Stimulated activated memory B cell treated with anti-CD40 and anti-IgM and Interleukin-4, amounts not matched to agents 10 μg/mL and 1 μg/mL and 100 μg/mL, for 72 hours (primary cell): ENCODE data around the gene MBNL2.

ENCODE experiments used
- ATAC-seq: fragments of 150-1000 bp; cut with Tn5 transposase; 2 replicates; pipeline ENCODE4 v1.10.0; 2021
- H3K27ac Mint-ChIP-seq: one replicate; pipeline ENCODE4 v1.8.0; 2022; ENCODE audit warnings: mild to moderate bottlenecking, mixed read lengths
- H3K27me3 Mint-ChIP-seq: one replicate; pipeline ENCODE4 v1.8.0; 2022; ENCODE audit warnings: mixed read lengths
- H3K36me3 Mint-ChIP-seq: one replicate; pipeline ENCODE4 v1.8.0; 2022; ENCODE audit warnings: mixed read lengths
- H3K4me1 Mint-ChIP-seq: one replicate; pipeline ENCODE4 v1.8.0; 2022; ENCODE audit warnings: mixed read lengths
- H3K4me3 Mint-ChIP-seq: one replicate; pipeline ENCODE4 v1.8.0; 2022; ENCODE audit warnings: mild to moderate bottlenecking, moderate library complexity, mixed read lengths
- H3K9me3 Mint-ChIP-seq: one replicate; pipeline ENCODE4 v1.8.0; 2022; ENCODE audit warnings: mixed read lengths

Gene MBNL2, protein sequence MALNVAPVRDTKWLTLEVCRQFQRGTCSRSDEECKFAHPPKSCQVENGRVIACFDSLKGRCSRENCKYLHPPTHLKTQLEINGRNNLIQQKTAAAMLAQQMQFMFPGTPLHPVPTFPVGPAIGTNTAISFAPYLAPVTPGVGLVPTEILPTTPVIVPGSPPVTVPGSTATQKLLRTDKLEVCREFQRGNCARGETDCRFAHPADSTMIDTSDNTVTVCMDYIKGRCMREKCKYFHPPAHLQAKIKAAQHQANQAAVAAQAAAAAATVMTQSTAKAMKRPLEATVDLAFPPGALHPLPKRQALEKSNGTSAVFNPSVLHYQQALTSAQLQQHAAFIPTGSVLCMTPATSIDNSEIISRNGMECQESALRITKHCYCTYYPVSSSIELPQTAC

DNA sequence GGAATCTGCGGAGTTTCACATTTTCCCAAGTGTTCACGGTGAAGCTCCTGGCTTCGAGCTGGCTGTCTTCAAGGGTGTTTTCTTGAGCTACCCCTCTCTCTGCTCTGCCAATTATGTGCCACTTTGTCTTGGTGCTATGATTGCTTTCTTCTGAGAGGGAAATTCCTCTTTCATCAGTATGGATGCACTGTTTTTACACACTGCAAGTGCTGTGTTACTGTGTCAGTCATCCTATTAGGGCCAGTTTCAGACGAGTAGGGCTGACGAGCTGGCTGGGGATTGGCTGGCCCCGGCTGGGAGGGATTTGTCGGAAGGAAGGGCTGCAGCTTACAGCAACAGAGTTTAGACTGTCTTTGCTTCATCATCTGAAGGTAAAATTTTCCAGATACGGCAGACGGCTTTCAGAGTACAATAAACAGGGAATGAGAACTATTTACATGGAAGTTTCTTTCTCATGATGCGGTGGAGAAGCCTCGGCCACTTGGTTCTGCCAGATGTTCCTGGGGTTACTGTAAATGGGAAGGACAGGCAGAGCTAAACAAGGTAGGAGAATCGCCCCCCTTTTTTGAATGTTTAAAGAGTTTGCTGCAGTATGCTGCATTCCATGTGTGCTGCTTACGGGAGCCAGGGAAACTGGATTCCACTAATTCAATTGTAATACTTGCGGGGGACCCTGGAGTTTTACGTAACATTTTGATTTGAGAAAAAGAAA is at the start of gene MBNL2:
Gene MBNL2 (plus strand): TSS at position 345 of the 712 bp plus-strand sequence. CDS start 53,903 bp downstream, outside the sequence.
- ATAC-seq = peak; percentile 99
- peaks cover 37% of the 10 kb centered on the region for H3K4me1 Mint-ChIP-seq

GRCh38 chr13:97174638-97175037 is 47.5 kb upstream of the MBNL2 start:
- Mint-ChIP-seq H3K4me3 (no peak overlapping the region), H3K9me3 (peaks cover 4% of the 10 kb centered on the region), H3K36me3 (no peaks in the 10 kb centered on the region), H3K4me1 (no peaks in the 10 kb centered on the region), H3K27ac (no peak overlapping the region), H3K27me3 (peaks cover 31% of the 10 kb centered on the region)
- no peak for ATAC-seq

More for the DNA sequence above, at the start of gene MBNL2:
- no peaks in the 10 kb centered on the region for H3K27me3 Mint-ChIP-seq
- H3K9me3 Mint-ChIP-seq = no peaks in the 10 kb centered on the region
- H3K36me3 Mint-ChIP-seq = no peaks in the 10 kb centered on the region
- H3K27ac Mint-ChIP-seq = peak within 1 kb of the TSS; percentile 79
- peak within 1 kb of the TSS; percentile 84 for H3K4me3 Mint-ChIP-seq

DNA sequence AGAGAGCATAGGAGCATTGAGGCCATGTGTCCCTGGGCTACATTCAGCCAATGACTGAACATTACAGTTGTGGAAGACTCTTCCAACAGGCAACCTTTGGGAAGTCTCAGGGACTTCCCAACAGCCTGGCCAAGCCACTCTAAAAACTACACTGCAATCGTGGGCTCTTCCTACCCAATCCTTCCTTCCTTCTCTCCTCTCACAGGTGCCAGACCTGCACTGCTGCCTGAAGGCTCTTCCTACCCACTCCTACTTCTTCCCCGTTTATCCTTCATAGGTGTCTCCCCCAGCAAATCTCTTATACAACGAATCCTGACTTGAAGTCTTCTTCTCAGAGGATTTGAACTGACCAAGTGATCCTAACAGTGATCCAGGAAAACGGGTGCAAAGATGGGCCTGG is 47.1 kb upstream of the MBNL2 start:
- peaks cover 4% of the 10 kb centered on the region for H3K9me3 Mint-ChIP-seq
- H3K4me3 Mint-ChIP-seq = no peak overlapping the region
- no peak overlapping the region for H3K27ac Mint-ChIP-seq
- ATAC-seq = no peak
- no peaks in the 10 kb centered on the region for H3K36me3 Mint-ChIP-seq
- peaks cover 31% of the 10 kb centered on the region for H3K27me3 Mint-ChIP-seq
- no peaks in the 10 kb centered on the region for H3K4me1 Mint-ChIP-seq

- H3K4me1 Mint-ChIP-seq = no peaks in the 10 kb centered on the region
- no peaks in the 10 kb centered on the region for H3K36me3 Mint-ChIP-seq
- H3K27me3 Mint-ChIP-seq = peaks cover 22% of the 10 kb centered on the region
- ATAC-seq = no peak
- no peak overlapping the region for H3K4me3 Mint-ChIP-seq
- peaks cover 4% of the 10 kb centered on the region for H3K9me3 Mint-ChIP-seq
- H3K27ac Mint-ChIP-seq = no peak overlapping the region
Measured at GRCh38 chr13:97179501-97179900, 42.6 kb upstream of the MBNL2 start.

DNA sequence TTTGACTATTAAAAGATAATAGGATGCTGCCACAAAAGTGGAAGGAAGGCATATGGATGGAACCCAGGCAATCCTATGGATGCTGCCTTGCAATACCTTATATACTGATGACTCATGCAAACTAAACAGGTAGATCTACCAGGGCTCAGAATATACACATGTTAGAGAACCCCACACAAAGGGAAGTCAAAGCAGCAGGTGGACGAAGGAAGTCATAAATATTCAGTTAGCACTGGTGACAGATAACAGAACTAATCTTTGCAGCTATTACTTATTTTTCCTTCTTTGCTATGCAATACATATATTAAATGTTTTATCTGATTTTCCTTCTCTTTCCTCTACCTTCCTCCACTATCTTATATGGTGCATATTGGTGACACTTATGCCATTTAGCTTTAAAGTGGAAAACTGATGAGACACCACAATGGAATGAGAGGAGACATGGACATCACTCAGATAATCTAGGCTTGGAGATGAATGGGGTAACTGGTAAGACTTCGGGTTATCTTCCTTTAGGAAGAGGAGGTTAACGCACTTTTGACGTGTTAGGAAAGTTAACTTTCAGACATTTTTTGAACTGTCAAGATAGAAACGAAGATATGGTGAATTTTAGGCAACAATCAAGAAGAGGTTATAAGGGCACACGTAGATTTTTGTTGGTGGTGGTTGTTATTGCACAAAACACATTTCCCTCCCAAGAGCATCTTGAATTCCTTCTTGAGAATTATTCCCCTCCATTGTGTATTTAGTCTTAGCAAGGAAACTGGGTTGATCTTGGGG is 39.8 kb upstream of the MBNL2 start:
- H3K27ac Mint-ChIP-seq = no peak overlapping the region
- no peaks in the 10 kb centered on the region for H3K36me3 Mint-ChIP-seq
- no peak for ATAC-seq
- H3K4me1 Mint-ChIP-seq = no peaks in the 10 kb centered on the region
- no peaks in the 10 kb centered on the region for H3K9me3 Mint-ChIP-seq
- H3K27me3 Mint-ChIP-seq = peaks cover 20% of the 10 kb centered on the region
- no peak overlapping the region for H3K4me3 Mint-ChIP-seq

DNA sequence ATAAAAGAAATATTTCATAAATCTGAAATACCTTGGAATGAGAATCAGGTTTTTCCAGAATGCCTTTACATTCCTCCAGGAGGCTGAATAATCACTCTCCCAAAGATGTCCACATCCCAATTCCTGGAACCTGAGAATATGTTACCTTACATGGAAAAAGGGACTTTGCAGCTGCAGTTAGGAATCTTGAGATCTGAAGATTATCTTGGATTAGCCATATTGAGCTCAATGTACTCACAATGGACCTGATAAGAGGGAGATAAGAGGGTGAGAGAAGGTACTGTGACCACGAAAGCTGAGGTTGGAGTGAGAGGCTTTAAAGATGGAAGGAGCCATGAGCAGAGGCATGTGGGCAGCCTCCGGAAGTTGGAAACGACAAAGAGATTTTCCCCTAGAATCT is 36.8 kb upstream of the MBNL2 start:
- no peak for ATAC-seq
- H3K4me3 Mint-ChIP-seq = no peak overlapping the region
- H3K27me3 Mint-ChIP-seq = peaks cover 30% of the 10 kb centered on the region
- no peak overlapping the region for H3K27ac Mint-ChIP-seq
- H3K36me3 Mint-ChIP-seq = no peaks in the 10 kb centered on the region
- peaks cover 11% of the 10 kb centered on the region for H3K4me1 Mint-ChIP-seq
- H3K9me3 Mint-ChIP-seq = no peaks in the 10 kb centered on the region

DNA sequence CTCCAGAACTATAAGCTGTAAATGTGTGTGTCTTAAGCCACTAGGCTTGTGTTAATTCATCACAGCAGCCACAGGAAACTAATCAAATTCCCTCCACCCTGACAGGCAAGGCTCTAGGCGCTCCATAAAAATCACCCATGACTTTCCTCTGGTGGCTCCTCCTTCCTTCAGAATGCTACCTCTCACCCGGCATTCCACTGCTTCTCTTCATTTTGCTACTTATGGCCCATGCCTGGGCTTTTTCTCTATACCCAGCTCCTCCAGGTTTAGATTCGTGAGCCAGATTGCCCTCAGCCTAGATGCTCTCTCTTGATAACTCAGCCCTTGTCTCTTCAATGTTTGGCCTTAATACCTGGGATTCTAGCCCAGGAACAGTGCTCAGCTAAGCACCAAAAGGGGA is 36.4 kb upstream of the MBNL2 start:
- Mint-ChIP-seq H3K27ac (no peak overlapping the region), H3K27me3 (peaks cover 30% of the 10 kb centered on the region), H3K9me3 (no peaks in the 10 kb centered on the region), H3K36me3 (no peaks in the 10 kb centered on the region), H3K4me3 (no peak overlapping the region), H3K4me1 (peaks cover 11% of the 10 kb centered on the region)
- no peak for ATAC-seq

- Mint-ChIP-seq H3K4me1 (peaks cover 11% of the 10 kb centered on the region), H3K9me3 (no peaks in the 10 kb centered on the region), H3K4me3 (no peak overlapping the region), H3K27me3 (peaks cover 30% of the 10 kb centered on the region), H3K27ac (no peak overlapping the region), H3K36me3 (no peaks in the 10 kb centered on the region)
- ATAC-seq = no peak
Measured at GRCh38 chr13:97188207-97188606, 33.9 kb upstream of the MBNL2 start.

DNA sequence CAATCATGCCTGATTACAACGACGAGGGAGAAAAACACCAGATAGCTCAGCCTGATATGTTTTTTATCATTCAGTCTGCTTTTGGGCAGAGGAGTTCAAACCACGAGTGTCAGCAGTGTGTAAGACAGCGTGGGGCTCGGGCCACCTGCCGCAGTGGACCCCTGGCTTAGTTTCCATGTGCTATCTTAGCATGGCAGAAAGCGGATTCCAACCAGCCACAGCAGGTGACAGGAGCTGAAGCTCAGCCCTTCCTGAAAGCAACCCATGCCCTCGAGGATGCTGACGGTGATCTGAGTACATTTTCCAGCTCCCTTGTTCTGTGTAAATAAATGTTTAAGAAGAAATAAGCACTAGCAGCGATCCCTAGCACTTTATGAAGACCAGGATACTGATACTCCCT is 32.2 kb upstream of the MBNL2 start:
- no peak for ATAC-seq
- no peaks in the 10 kb centered on the region for H3K9me3 Mint-ChIP-seq
- no peak overlapping the region for H3K27ac Mint-ChIP-seq
- no peak overlapping the region for H3K4me3 Mint-ChIP-seq
- no peaks in the 10 kb centered on the region for H3K36me3 Mint-ChIP-seq
- H3K4me1 Mint-ChIP-seq = peaks cover 11% of the 10 kb centered on the region
- peaks cover 26% of the 10 kb centered on the region for H3K27me3 Mint-ChIP-seq

DNA sequence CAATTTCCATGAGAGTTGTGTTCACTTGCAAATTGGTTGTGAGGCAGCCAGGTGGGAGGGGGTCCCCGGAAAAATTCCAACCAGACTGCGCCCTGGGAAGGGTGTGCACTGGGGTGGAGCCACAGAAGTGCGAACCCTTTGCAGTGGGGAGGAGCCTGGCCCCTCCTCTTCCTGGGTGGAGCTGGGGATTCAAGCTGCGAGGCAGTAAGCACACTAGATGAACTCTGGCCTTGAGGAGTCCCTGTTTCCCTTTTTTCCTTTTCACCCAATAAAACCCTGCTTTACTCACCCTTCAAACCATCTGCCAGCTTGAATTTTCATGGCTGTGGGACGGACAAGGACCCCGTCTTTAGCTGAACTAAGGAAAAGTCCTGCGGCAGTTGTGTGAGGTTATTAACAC is 31.0 kb upstream of the MBNL2 start:
- H3K27ac Mint-ChIP-seq = no peak overlapping the region
- peaks cover 25% of the 10 kb centered on the region for H3K27me3 Mint-ChIP-seq
- peaks cover 11% of the 10 kb centered on the region for H3K4me1 Mint-ChIP-seq
- no peaks in the 10 kb centered on the region for H3K36me3 Mint-ChIP-seq
- H3K9me3 Mint-ChIP-seq = no peaks in the 10 kb centered on the region
- ATAC-seq = no peak
- H3K4me3 Mint-ChIP-seq = no peak overlapping the region

GRCh38 chr13:97191615-97192014 is 30.5 kb upstream of the MBNL2 start:
- Mint-ChIP-seq H3K27me3 (peaks cover 24% of the 10 kb centered on the region), H3K36me3 (no peaks in the 10 kb centered on the region), H3K4me3 (no peak overlapping the region), H3K27ac (no peak overlapping the region), H3K4me1 (peaks cover 11% of the 10 kb centered on the region), H3K9me3 (no peaks in the 10 kb centered on the region)
- no peak for ATAC-seq

GRCh38 chr13:97192166-97192565 is 30.0 kb upstream of the MBNL2 start:
- H3K4me3 Mint-ChIP-seq = no peak overlapping the region
- no peak for ATAC-seq
- H3K36me3 Mint-ChIP-seq = no peaks in the 10 kb centered on the region
- no peak overlapping the region for H3K27ac Mint-ChIP-seq
- peaks cover 11% of the 10 kb centered on the region for H3K4me1 Mint-ChIP-seq
- H3K27me3 Mint-ChIP-seq = peaks cover 24% of the 10 kb centered on the region
- no peaks in the 10 kb centered on the region for H3K9me3 Mint-ChIP-seq

- Mint-ChIP-seq H3K27me3 (peaks cover 22% of the 10 kb centered on the region), H3K4me3 (no peak overlapping the region), H3K36me3 (no peaks in the 10 kb centered on the region)
Measured at GRCh38 chr13:97193577-97193976, 28.6 kb upstream of the MBNL2 start.

GRCh38 chr13:97194479-97194878 is 27.7 kb upstream of the MBNL2 start:
- Mint-ChIP-seq H3K4me3 (no peak overlapping the region), H3K27me3 (peaks cover 23% of the 10 kb centered on the region), H3K27ac (no peak overlapping the region), H3K9me3 (no peaks in the 10 kb centered on the region), H3K36me3 (no peaks in the 10 kb centered on the region), H3K4me1 (no peaks in the 10 kb centered on the region)
- no peak for ATAC-seq

More at GRCh38 chr13:97193577-97193976, 28.6 kb upstream of the MBNL2 start:
- H3K9me3 Mint-ChIP-seq = no peaks in the 10 kb centered on the region
- H3K27ac Mint-ChIP-seq = no peak overlapping the region
- ATAC-seq = no peak
- peaks cover 6% of the 10 kb centered on the region for H3K4me1 Mint-ChIP-seq

GRCh38 chr13:97196340-97196739 is 25.8 kb upstream of the MBNL2 start:
- Mint-ChIP-seq H3K4me3 (no peak overlapping the region), H3K36me3 (no peaks in the 10 kb centered on the region), H3K9me3 (no peaks in the 10 kb centered on the region), H3K4me1 (no peaks in the 10 kb centered on the region), H3K27me3 (peaks cover 32% of the 10 kb centered on the region), H3K27ac (no peak overlapping the region)
- no peak for ATAC-seq
